ENCODE measurements around the gene CALB2.
A peak's percentile ranks its signal among the peaks of the same experiment; 100 is the strongest.

- TF ChIP-seq CTCF (IDR thresholded peaks at IDR 0.05; ENCODE audit: insufficient read depth, low read length, poor library complexity, severe bottlenecking) = peak; percentile 90
- TF ChIP-seq EZH2phosphoT487 (conservative IDR thresholded peaks at IDR 0.05; ENCODE audit: low read length) = no peak
Observed at GRCh38 chr16:71412270-71413160, 54.0 kb downstream of the CALB2 start.

Measured in SU-DHL-6 (cell line).